ENCODE data around the gene MYD88. TPM values are rescaled to one million over a fixed set of nuclear protein-coding genes. Genes with fewer than 3 reads are reported as not detected.

Gene MYD88
- total and polyA plus RNA-seq, 9 of the 15 experiments (the other 6 are each of a cell fraction or from before 2014, with no cell fraction given) = 3.2 to 47.3 (median 27.6) TPM

DNA sequence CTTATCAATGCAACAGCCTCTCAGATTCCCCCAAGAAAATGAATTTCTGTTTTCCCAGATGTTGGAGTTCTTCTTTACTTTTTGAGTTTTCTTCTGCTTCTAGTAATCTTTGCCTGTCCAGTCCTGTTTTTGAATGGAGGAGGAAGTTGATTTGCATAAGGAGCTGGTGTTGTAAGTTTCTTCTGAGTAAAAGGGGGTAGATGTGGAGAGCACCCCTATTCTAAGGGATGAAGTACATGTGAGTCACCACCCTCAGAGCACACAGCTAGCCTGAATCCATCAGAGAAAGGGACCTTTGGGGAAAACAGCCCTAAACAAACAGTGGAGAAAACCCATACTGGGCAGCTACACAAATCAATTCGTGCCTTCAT lies 36.0 kb upstream of the MYD88 start:
- in situ Hi-C loops (cut with MboI) = no loop called here
- WGBS (ENCODE audit: insufficient coverage, low coverage, missing lambda C conversion rate) = 0% methylated on average over 1 of the region's 1 CpG
- CTCF ChIA-PET (ENCODE audit: low intra/inter-chr PET ratio) = no interaction called here
- TF ChIP-seq ZNF324 (CRISPR knock-in tag; IDR thresholded peaks at IDR 0.05) (no peak), ZNF586 (CRISPR knock-in tag; conservative IDR thresholded peaks at IDR 0.05) (no peak), ZMIZ1 (IDR thresholded peaks at IDR 0.05; ENCODE audit: low read depth in 2 of 2, low read length in 2 of 2) (no peak), NR1H2 (CRISPR knock-in tag; IDR thresholded peaks at IDR 0.05) (no peak), ZNF57 (CRISPR knock-in tag; IDR thresholded peaks at IDR 0.05) (no peak), MBD1 (CRISPR knock-in tag; IDR thresholded peaks at IDR 0.05) (no peak), FOXA3 (CRISPR knock-in tag; conservative IDR thresholded peaks at IDR 0.05 in 1 of 2, IDR thresholded peaks at IDR 0.05 in 1 of 2) (no peak), GATA2 (CRISPR knock-in tag; IDR thresholded peaks at IDR 0.05) (no peak)
- TF ChIP-seq, protein P1, sequence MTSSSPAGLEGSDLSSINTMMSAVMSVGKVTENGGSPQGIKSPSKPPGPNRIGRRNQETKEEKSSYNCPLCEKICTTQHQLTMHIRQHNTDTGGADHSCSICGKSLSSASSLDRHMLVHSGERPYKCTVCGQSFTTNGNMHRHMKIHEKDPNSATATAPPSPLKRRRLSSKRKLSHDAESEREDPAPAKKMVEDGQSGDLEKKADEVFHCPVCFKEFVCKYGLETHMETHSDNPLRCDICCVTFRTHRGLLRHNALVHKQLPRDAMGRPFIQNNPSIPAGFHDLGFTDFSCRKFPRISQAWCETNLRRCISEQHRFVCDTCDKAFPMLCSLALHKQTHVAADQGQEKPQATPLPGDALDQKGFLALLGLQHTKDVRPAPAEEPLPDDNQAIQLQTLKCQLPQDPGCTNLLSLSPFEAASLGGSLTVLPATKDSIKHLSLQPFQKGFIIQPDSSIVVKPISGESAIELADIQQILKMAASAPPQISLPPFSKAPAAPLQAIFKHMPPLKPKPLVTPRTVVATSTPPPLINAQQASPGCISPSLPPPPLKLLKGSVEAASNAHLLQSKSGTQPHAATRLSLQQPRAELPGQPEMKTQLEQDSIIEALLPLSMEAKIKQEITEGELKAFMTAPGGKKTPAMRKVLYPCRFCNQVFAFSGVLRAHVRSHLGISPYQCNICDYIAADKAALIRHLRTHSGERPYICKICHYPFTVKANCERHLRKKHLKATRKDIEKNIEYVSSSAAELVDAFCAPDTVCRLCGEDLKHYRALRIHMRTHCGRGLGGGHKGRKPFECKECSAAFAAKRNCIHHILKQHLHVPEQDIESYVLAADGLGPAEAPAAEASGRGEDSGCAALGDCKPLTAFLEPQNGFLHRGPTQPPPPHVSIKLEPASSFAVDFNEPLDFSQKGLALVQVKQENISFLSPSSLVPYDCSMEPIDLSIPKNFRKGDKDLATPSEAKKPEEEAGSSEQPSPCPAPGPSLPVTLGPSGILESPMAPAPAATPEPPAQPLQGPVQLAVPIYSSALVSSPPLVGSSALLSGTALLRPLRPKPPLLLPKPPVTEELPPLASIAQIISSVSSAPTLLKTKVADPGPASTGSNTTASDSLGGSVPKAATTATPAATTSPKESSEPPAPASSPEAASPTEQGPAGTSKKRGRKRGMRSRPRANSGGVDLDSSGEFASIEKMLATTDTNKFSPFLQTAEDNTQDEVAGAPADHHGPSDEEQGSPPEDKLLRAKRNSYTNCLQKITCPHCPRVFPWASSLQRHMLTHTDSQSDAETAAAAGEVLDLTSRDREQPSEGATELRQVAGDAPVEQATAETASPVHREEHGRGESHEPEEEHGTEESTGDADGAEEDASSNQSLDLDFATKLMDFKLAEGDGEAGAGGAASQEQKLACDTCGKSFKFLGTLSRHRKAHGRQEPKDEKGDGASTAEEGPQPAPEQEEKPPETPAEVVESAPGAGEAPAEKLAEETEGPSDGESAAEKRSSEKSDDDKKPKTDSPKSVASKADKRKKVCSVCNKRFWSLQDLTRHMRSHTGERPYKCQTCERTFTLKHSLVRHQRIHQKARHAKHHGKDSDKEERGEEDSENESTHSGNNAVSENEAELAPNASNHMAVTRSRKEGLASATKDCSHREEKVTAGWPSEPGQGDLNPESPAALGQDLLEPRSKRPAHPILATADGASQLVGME (CRISPR knock-in tag; IDR thresholded peaks at IDR 0.05) = no peak

More for the DNA sequence above, 36.0 kb upstream of the MYD88 start:
- H3K9me1 ChIP-seq (ENCODE audit: control insufficient read depth, insufficient read depth, low read length) = no peaks in the 10 kb centered on the region
- intact Hi-C loops (cut with micrococcal nuclease) = no loop called here
- H3K9ac ChIP-seq (ENCODE audit: insufficient read depth in 1 of 2, low read depth in 2 of 2, low read length in 2 of 2) = no peak overlapping the region
- no peak for DNase-seq (ENCODE audit: extremely low read depth in 1 of 4, low spot score in 3 of 4)
- no peak overlapping the region for H3K27ac ChIP-seq (ENCODE audit: extremely low read depth, low read depth, low read length)
- H3K9me3 ChIP-seq (replicated peaks; ENCODE audit: control insufficient read depth, insufficient read depth, low read depth, low read length) = no peaks in the 10 kb centered on the region
- FAIRE-seq = no peak
- no peaks in the 10 kb centered on the region for H4K20me1 ChIP-seq (replicated peaks; ENCODE audit: control insufficient read depth, insufficient read depth, low read length)
- no TSS peak for BruUV-seq (replicated peaks)
- no peak overlapping the region for H3K4me3 ChIP-seq
- no peak overlapping the region for H2AFZ ChIP-seq (ENCODE audit: low read depth, low read length)
- no peak overlapping the region for H3K4me2 ChIP-seq (ENCODE audit: insufficient read depth, low read length)
- H3K27me3 ChIP-seq (ENCODE audit: control insufficient read depth in 2 of 2, insufficient read depth in 2 of 2, low read length in 2 of 2) = peaks cover 34 to 37% of the 10 kb centered on the region in 2 experiments
- H3K4me1 ChIP-seq (replicated peaks in 1 of 2; ENCODE audit: control insufficient read depth in 2 of 2, insufficient read depth in 2 of 2, low read length in 2 of 2) = no peaks in the 10 kb centered on the region
- ATAC-seq = no peak
- H3K36me3 ChIP-seq (ENCODE audit: control insufficient read depth, insufficient read depth, low read length) = no peaks in the 10 kb centered on the region
- H3K79me2 ChIP-seq (ENCODE audit: control insufficient read depth, insufficient read depth, low read length) = no peaks in the 10 kb centered on the region
- POLR2A ChIA-PET = interaction anchor here (0.6 kb wide), 1 partner anchor 13 kb away, joined by 3 read pairs; no protein-coding TSS in a partner anchor
